HG02571 (cell line): ENCODE data around the gene FAF2.
"Not testable (repeated sequence)": the region's sequence is repeated elsewhere in the genome, so short reads cannot be mapped to it uniquely, and the experiment has no call there.

ENCODE experiments used
- ATAC-seq: cut with Tn5 transposase; IDR thresholded peaks from one replicate; pipeline ENCODE4 v1.9.1; 2021; ENCODE audit warnings: mild to moderate bottlenecking, moderate library complexity; ENCODE audit not compliant: unreplicated experiment

The FAF2 gene

DNA sequence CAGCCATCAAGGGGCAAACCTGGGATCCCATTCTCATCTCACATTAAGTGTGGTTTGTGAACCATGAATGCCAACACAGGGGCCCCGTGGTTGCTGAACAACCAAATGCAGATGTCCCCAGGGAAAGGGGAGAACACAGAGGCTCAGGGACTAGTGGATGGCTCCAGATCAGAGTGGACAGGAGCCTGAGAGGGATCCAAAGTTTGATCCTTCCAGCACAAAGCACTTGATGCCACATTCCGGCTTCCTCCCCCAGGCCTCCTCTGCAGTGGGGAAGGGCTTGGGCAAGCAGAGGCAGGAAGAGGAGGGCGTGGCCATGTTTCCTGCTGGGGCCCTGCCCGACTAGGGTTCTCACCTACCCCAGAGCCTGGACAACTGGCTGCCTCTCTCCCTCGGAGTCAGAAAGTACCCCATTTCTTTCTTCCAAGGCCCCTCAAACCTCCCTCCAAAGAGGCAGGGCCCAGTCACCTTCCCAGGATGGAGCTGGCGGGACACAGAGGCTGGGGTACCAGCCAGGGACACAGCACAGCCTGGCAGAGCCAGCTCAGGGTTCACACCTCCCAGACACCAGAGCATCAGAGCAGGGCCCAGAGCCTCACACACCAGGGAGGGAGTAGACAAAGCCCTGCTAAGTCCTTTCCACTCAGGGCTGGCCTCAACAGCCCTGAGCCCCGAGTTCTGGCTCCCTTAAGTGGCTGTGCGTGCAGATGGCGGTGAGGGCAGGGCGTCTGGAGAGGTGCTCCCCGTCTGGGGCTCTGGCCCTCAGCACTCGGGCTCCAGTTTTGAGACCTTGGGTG, 93.4 kb downstream of the FAF2 start:
- ATAC-seq: no peak

DNA sequence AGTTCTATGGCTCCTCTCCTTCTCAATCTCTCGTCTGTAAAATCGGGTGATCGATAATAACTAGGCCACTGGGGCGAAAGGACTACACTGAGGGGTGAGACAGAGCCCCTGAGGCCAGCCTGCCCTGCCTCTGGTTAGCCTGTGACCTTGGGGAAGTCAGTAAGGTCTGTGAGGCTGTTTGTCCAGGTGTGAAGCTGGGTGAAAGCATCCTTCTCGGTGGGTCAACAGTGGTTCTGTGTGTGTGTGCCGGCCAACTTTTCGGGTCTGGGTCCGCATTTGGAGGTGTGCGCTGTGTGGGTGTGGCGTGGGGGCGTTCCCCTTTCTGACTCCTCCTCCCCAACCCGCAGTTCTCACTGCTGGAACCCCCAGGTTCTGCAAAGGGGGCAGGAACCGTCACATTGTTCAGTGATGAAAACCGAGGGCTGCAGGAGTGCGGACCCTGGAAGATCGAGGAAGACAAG, 94.0 kb downstream of the FAF2 start:
- ATAC-seq: no peak

DNA sequence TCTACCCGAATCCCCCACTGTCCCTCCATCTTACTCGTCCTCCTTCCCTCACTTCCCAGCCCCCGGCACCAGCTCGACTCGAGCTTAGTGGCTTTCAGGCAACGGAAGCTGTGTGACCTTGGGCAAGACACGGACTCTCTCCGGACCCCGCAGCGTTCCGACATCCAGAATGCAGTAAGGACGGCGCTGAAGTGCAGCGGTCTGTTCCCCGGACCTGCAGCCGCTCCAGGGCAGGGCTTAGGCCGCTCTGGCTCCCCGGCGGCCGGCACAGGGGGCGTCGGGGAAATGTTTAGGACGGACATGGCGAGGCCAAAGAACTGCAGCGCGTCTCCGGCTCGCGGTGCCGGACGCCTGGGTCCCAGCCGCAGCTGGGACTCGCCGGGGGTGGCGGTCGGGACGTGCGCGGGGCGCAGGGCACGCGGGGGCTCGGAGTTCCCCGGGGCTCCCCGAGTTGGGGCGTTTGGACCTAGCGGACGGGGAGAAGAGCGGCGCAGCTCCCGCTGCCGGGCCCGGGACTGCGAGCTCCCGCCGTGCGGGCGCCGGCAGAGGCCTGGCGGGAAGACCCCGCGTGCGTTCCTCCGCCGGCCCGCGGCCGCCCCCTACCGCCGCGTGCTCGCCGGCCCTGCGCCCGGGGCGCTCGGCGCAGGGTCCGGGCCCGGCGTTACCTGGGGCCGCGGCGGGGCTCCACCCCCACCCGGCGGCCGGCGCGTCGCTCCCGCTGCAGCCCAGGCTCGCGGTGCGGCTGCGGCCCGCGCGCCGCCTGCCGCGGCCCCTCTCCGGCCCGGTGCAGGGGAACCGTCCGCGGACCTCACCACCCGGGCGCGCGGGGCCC, 94.6 kb downstream of the FAF2 start:
- peak; percentile 43 for ATAC-seq

DNA sequence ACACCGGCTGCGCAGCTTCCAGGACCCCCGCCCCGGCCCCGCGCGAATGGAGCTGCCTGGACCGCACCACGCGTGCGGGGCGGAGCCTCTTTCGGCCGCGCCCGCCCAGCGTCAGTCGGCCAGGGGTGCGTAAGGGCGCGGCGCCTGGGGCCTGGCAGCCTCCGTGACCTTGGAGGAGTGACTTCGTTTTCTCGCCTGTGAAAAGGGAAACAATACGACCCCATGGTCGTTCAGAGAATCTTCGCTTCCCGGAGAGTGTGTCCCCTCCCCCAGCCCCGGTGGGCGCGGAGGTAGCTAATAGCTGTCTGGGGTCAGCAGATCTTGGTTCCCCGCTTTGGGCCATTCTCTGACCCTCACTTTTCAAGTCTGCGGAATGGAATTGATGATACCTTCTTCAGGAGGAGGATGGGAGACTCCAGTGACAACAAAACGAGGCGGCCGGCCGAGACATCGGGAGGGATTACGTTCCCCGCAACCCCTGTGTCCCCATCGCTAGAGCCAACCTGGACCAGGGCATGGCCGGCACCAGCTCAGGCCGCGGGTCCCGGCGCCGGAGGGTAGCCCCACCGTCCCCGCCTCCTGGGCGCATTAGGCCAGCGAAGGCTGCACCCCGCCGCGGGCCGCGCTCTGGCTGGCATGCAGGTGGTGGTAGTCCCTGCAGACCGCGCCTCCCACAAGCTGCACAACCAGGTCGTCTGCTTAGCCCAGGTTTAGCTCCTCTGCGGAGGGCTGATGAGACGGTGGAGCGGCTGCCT, 95.4 kb downstream of the FAF2 start:
- peak; percentile 74 for ATAC-seq

DNA sequence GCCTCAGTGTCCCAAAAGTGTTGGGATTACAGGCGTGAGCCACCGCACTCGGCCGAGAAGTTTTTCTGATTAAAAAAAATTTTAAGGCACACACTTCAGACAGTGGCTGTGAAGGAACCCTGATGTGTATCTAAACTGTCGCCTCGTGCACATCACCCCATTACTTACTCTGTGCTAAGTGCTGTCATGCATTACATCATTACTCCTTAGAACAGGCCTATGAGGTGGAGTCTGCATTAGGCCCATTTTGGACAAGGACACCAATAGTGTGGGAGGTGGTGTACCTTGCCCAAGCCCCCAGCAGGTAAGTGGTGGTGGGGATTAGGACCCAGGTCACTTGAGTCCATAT, 97.2 kb downstream of the FAF2 start:
- ATAC-seq: no peak

DNA sequence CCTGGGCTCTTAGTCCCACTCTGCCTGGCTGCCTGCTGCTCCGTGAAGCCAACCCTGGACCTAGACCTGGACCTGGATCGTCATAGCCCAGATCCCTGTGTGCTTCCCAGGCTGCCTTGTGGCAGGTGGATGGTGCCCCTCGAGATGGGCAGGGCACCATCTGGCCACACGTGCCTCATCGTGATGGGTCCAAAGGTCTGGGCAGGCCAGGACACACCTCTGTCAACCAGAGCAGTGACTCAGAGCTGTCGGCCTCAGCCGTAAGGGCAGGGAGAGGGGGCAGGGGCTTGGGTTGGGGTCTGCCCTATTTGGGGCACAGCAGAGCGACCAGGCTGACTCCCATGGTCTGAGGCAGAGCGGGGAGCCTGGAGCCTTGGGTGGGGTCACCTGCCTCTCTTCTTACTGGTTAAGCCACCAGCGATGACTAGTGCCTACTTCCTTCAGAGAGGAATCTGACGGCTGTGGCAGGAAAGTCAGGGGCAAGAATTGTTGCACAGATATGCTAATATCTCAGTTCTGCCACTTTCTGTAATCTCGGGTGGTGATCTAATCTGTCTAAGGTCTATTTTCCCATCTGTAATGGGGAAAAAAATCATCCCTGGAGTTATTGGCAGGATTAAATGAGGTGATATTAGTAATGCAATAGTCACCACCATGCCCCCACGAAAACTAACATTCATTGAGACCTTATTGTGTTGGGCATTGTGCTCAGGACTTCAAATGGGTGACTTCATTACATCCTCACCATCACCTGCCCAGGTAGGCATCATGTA, 97.7 kb downstream of the FAF2 start:
- no peak for ATAC-seq

DNA sequence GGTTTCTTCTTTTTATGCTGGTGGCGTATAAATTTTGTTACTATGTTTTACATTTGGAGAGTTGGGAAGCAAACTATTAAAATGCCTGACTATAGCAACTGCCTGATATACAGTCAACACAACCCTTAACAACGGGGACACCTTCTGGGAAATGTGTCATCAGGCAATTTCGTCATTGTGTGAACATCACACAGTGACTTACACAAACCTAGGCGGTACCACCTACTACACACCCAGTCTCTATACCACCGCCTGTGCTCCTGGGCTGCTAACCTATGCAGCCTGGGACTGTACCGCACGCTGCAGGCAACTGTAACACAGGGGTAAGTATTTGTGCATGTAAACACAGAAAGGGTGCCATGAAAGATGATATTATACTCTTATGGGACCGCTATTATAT, 99.6 kb downstream of the FAF2 start:
- no peak for ATAC-seq

DNA sequence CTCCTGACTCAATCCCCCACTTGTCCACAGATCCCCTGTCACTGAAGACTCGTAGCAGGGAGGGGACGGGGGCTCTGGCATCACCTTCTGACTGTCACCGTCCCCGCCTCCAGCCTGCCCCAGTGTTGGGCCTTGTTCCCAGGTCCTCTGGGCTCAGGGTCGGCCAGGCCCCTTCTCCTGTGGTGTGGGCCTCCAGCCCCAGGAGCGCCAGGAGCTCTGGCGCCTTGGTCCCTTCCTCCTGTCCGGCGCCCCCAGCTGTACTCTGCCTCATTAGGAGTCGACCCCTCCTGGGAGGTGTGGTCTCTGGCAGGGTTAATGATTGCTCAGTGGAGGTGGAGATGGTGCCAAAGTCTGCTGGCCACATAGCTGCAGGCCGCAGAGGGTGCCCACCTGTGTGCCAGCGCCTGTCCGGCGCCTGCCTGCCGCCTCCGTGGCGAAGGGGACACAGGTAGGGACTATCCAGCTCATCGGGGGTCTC, 100.8 kb downstream of the FAF2 start, which contains the start of gene CDHR2:
Gene CDHR2, plus strand, starts transcription at position 376 of the 478 bp plus-strand sequence. CDS start 16,011 bp downstream, outside the sequence.
- ATAC-seq: no peak

DNA sequence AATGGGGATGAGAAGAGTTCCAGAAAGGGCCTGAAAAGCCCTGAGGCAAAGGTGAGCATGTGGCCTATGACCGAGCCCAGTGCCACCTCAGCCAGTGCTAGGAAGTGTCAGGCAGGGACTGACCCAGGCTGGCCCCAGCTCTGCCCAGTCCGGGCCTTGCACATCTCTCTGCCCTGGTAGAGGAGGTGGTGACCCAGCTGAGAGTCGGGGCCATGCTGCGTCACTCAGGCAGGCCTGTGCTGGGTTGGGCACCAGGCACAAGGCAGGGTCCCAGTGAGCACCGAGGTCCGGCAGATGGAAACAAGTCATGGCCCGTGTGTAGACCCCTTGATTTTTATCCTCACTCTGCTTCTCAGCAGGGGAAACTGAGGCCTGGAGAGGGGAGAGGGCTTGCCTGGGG, 101.7 kb downstream of the FAF2 start:
- ATAC-seq: no peak

DNA sequence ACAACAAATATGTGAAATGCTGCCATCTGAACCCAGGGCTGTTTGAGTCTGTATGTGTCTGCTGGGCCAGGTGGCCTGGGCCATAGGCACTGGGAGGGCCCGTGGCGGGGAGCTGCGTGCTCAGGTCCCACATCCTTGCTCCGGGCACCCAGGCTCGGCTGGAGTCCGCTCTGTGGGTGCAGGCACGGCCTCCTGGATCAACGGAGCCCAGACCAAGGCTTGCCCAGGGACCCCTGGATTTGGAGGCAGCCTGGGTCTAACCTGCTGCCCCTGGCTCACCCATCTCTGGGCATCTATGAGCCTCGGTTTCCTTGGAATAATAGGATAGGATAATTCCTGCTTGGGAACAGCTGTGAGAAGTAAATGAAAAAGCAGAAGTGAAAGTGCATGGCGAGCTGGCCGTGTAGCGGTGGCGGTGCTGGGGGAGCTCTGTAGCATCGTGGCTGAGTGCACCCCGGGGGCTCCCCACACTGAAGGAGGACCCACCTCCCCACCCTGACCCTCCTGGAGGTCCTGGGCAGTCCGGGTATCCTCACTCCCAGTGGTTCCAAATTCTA, 102.2 kb downstream of the FAF2 start:
- ATAC-seq: no peak

DNA sequence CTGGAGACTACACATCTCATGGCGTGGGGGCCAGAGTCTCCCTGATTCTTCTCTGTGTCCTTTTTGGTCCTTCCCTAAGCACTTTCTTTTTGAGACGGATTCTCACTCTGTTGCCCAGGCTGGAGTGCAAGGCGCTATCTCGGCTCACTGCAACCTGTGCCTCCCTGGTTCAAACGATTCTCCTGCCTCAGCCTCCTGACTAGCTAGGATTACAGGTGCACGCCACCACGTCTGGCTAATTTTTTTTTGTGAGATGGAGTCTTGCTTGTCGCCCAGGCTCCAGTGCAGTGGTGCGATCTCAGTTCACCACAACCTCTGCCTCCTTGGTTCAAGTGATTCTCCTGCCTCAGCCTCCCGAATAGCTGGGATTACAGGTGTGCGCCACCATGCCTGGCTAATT, 102.8 kb downstream of the FAF2 start:
- not testable (repeated sequence) for ATAC-seq

DNA sequence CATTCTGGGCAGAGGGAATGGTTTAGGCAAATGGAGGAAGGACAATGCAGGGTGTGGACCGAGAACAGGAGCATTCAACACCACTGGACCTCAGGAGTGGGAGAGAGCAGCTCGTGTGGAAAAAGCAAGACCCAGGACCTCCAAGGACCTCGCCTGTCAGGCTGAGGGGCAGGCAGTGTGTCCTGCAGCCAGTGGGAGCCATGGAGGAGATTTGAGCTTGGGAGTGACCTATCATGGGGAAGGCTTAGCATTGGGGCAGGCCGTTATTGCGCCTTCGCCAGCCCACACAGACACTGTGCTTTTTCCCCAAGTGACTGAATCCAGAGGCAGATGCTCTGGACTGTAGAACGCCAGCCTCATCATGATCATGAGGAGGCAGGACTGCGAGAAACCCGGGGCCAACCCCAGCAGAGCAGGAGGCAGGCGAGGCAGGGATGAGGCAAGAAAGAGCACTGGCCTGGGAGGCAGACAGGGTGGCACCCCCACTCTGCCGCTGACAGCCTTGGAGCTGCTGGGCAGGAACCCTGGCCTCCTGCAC, 104.2 kb downstream of the FAF2 start:
- no peak for ATAC-seq

DNA sequence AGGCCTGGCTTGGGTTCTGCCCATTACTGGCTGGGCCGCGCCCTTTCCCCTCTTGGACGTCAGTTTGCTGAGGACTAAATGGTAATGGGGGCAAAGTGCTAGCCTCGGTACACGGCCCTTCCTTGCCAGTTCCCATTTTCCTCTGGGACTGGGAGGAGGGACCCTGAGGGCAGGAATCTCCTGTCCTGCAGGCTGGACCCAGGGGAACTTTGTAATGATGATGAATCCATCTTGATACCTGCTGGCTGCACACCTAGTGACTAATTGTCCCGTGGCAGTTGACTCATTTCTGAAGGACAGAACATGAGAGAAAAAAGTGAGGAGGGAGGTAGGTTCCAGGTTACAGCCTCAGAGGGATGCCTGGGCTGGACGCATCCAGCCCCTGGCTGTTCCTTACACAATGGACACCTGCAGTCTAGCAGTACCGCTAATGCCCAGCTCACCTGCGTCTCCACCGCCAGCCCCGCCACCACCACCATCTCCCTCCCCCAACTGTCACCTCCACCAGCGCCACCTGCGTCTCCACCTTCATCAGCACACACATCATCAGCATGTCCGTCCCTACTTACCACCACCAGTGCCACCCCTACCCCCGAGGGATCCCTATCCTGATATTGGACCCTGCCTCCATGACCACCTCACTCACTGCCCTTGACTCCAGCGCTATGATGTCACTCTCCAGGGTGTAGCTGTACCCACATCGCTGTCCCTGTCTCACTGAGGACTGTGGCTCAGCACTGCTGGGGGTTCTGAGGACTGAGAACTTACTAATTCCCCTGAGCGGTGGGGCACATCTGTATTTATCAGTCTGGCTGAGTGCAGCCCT, 105.3 kb downstream of the FAF2 start:
- ATAC-seq: no peak

DNA sequence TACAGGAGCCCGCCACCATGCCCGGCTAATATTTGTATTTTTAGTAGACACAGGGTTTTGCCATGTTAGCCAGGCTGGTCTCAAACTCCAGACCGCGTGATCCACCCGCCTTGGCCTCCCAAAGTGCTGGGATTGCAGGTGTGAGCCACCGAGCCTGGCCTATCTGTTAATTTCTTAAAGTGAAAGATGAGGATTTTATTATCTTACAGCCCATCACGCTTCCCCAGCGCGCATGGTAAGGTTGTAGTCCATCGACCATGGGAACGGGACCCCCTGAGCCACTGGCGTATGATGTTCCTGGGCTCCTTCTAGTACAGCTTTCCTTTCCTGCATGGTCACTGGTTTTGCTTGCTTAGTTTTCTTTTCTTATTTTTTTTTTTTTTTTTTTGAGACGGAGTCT, 109.7 kb downstream of the FAF2 start:
- no peak for ATAC-seq
